Measurements from ENCODE around the gene SUFU. TPM values are rescaled to one million over a fixed set of nuclear protein-coding genes. Genes with fewer than 3 reads are reported as not detected.
A peak's percentile ranks its signal among the peaks of the same experiment; 100 is the strongest.

The SUFU gene
- total RNA-seq, 1 donor from 2014 or later: 10.8 TPM

DNA sequence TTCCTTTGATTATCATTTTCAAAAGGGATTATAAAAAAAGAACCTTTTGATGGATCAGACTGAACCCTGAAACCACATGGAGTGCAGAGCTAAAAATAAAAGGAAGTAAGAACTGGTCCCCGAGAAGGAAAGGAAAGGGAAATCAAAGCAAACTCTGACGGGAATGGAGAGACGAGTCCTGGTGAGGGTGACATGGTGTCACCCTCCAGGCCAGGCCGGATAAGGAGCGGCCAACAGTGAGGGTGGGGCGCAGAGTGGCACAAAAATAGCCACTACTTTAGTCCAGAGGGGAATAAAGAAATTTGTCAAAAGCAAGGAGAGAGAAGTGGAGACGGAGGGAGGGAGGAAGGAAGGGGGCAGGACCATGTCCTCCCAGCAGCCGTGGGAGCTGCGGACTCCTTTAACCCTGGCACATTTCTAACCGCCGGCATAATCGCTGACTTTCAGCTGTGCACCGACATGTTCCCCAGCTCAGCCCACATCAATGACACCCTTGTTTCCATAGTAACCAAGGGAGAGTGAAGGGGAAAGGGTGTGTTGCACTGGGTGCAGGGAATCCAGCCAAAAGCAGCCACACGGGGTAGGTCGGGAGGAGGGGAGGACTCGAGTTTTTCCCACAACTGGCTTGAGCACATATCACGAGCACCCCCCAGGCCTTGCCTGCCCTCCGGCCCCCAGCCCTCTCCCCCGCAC lies 170.2 kb downstream of the SUFU start:
- DNase-seq: peak; percentile 86

DNA sequence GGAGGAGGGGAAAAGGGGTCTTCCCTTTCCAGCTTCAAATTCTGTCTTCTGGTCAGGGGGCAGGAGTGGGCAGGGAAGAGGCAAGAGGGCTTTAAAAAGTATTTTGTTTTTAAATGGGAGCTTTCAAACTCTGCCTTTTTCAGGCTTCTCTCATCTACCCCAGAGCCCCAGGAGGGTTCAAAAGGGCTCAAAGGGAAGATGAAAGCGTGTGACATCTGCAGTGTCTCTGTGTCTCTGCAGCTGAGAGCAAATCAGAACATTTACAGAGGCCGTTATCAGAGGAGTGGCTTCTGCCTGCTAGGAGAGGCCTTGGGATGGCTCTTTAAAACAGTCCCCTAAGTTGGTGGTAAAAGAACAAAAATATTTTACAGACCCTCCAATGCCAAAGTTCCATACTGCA lies 170.8 kb downstream of the SUFU start:
- DNase-seq: peak; percentile 43

GRCh38 chr10:102675011-102675665 lies 171.4 kb downstream of the SUFU start:
- peak; percentile 33 for DNase-seq

- peak; percentile 55 for DNase-seq
Measured at GRCh38 chr10:102675666-102676533, 172.1 kb downstream of the SUFU start.

- DNase-seq: peak; percentile 33
Measured at GRCh38 chr10:102676534-102677315, 173.0 kb downstream of the SUFU start.

- peak; percentile 37 for DNase-seq
Measured at GRCh38 chr10:102677331-102678067, 173.7 kb downstream of the SUFU start.

DNA sequence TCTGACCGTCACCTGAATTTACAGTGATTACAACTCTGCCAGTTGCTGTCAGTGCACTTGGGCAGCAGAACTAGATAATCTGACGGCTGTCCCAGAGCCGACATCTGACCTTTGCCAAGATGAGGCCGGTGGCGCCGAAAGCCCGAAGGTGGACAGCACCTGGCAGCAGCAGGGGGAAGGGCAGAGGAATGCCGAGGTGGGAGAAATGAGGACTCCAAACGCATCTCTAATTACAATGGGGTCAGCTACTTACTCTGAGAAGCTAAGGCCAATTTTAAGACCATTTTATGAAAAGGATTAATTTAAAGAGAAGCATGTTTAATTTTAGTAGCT lies 174.3 kb downstream of the SUFU start:
- no peak for DNase-seq

- peak; percentile 90 for DNase-seq
Measured at GRCh38 chr10:102678842-102679289, 175.1 kb downstream of the SUFU start.

DNA sequence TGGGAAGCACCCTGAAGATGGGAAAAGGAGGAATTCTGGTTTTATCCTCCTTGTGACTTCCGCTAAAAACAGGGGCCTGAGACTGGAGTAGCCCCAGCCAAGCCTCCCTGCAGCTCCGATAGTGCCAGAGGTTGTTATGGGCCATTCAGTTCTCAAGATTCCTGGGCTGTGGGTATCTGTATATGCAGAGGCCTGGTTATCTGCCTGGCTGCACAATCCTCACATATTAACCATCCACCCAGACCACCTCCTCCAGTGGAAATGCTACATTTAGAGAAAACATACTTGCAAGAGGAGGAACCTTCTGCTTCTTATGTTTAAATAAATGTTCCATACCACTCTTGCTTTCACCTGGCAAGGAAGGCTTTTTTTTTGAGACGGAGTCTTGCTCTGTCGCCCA lies 175.8 kb downstream of the SUFU start:
- no peak for DNase-seq

- no peak for DNase-seq
Measured at GRCh38 chr10:102681696-102682095, 177.9 kb downstream of the SUFU start.

GRCh38 chr10:102682416-102682815 lies 178.6 kb downstream of the SUFU start:
- DNase-seq: no peak

GRCh38 chr10:102682981-102683380 lies 179.2 kb downstream of the SUFU start:
- DNase-seq: no peak

Small RNAs within 50 kb of the gene (small RNA-seq; reads per million reads assigned to genes)
- gene RNU6-43P (ENCODE audit: low replicate concordance): not detected

Other genes starting within 250 kb of the SUFU start
- 19.8 TPM for gene NFKB2, start 108.3 kb upstream of the SUFU start, total RNA-seq
- 6.2 TPM for gene PSD, start 85.2 kb upstream of the SUFU start, total RNA-seq
- gene FBXL15, start 83.1 kb upstream of the SUFU start, total RNA-seq: 6.3 TPM
- 54.5 TPM for gene CUEDC2, start 71.4 kb upstream of the SUFU start, total RNA-seq
- not detected for gene C10orf95, start 52.4 kb upstream of the SUFU start, total RNA-seq
- 75.2 TPM for gene ACTR1A, start 1.3 kb upstream of the SUFU start, total RNA-seq
- gene TRIM8, start 140.5 kb downstream of the SUFU start, total RNA-seq: 82.2 TPM
- gene ARL3, start 210.4 kb downstream of the SUFU start, total RNA-seq: 7.3 TPM
- gene SFXN2, start 210.7 kb downstream of the SUFU start, total RNA-seq: 7.0 TPM
- 79.0 TPM for gene WBP1L, start 240.0 kb downstream of the SUFU start, total RNA-seq